ENCODE data around the gene INSIG2.

DNA sequence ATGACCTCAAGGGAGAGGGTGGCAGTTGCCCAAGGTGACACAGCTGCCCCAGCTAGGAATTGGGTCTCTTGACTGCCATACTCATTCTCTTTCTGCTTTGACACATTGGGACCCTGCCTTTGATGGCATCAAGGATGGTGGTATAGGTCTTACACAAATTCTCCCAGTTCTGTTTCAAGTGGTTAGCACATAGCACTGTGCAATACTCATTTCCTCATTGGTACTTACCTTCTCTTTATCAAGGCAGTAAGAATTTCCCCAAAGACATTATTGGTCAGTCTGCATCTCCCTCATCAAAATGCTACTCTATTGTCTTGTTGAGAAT, 38.5 kb upstream of the INSIG2 start:
- TF ChIP-seq, protein P1, sequence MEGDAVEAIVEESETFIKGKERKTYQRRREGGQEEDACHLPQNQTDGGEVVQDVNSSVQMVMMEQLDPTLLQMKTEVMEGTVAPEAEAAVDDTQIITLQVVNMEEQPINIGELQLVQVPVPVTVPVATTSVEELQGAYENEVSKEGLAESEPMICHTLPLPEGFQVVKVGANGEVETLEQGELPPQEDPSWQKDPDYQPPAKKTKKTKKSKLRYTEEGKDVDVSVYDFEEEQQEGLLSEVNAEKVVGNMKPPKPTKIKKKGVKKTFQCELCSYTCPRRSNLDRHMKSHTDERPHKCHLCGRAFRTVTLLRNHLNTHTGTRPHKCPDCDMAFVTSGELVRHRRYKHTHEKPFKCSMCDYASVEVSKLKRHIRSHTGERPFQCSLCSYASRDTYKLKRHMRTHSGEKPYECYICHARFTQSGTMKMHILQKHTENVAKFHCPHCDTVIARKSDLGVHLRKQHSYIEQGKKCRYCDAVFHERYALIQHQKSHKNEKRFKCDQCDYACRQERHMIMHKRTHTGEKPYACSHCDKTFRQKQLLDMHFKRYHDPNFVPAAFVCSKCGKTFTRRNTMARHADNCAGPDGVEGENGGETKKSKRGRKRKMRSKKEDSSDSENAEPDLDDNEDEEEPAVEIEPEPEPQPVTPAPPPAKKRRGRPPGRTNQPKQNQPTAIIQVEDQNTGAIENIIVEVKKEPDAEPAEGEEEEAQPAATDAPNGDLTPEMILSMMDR (IDR thresholded peaks at IDR 0.05; ENCODE audit: low read length), result no peak
- TF ChIP-seq EZH2 (IDR thresholded peaks at IDR 0.05; ENCODE audit: borderline replicate concordance, low read length), result no peak
